AG04449 (cell line): ENCODE results near the gene GDF10.

Experiments used
- CTCF ChIA-PET: fragments of 350-600 bp; formaldehyde crosslinking; extraction: SDS; loops from one replicate; lab custom pipeline; 2021; ENCODE audit warnings: antibody characterized with exemption; lab: Yijun Ruan, JAX
- POLR2A ChIA-PET: fragments of 400-600, 350-600 bp; formaldehyde crosslinking; extraction: SDS; loops from one replicate; lab custom pipeline; 2020; ENCODE audit warnings: antibody characterized with exemption, inconsistent platforms; lab: Yijun Ruan, JAX
- DNase-seq: peaks from one replicate; pipeline ENCODE4 v3.0.0-alpha.2; 2010; ENCODE audit warnings: low read depth, low spot score
- H3K4me3 ChIP-seq: 2 replicates; pipeline ENCODE4 v1.5.1; 2011; ENCODE audit warnings: low read depth, mild to moderate bottlenecking, control low read depth, low read length
- CTCF ChIP-seq: IDR thresholded peaks from one replicate; pipeline ENCODE4 v1.5.1; 2011; ENCODE audit warnings: mild to moderate bottlenecking, moderate library complexity, low read length, control low read depth, inconsistent platforms; ENCODE audit not compliant: insufficient read depth; ENCODE audit errors: missing control alignments

Gene GDF10

GRCh38 chr10:47350671-47351640, 51.0 kb downstream of the GDF10 start:
- POLR2A ChIA-PET, result no interaction called here
- CTCF ChIA-PET, result interaction anchor here (1.3 to 2.1 kb wide), 2 partner anchors 10 kb away, joined by 4 to 10 read pairs; no protein-coding TSS in a partner anchor
- no peak for TF ChIP-seq CTCF
- no peak for DNase-seq
- H3K4me3 ChIP-seq, result no peak overlapping the region

- CTCF ChIA-PET, result interaction anchor here (0.8 to 4.8 kb wide), 5 partner anchors 10 to 304 kb away, joined by 3 to 19 read pairs (median 10); no protein-coding TSS in a partner anchor
These were observed 52.2 kb downstream of the GDF10 start for GRCh38 chr10:47351899-47352815.

GRCh38 chr10:47353351-47353750, 53.4 kb downstream of the GDF10 start:
- POLR2A ChIA-PET, result no interaction called here
- H3K4me3 ChIP-seq, result no peak overlapping the region
- TF ChIP-seq CTCF, result no peak
- CTCF ChIA-PET, result interaction anchor here (1.0 to 4.8 kb wide), 7 partner anchors 9 to 329 kb away, joined by 3 to 19 read pairs (median 4); no protein-coding TSS in a partner anchor
- no peak for DNase-seq

More at GRCh38 chr10:47351899-47352815, 52.2 kb downstream of the GDF10 start:
- H3K4me3 ChIP-seq, result no peak overlapping the region
- no peak for TF ChIP-seq CTCF
- no peak for DNase-seq
- POLR2A ChIA-PET, result no interaction called here

- ChIA-PET POLR2A (no interaction called here), CTCF (interaction anchor here (1.0 to 4.8 kb wide), 6 partner anchors 8 to 330 kb away, joined by 3 to 19 read pairs (median 4); no protein-coding TSS in a partner anchor)
- TF ChIP-seq CTCF, result peak; percentile 28
- no peak overlapping the region for H3K4me3 ChIP-seq
- DNase-seq, result no peak
These were observed 54.2 kb downstream of the GDF10 start for GRCh38 chr10:47354165-47354564.

GRCh38 chr10:47354900-47355299, 54.9 kb downstream of the GDF10 start:
- no peak overlapping the region for H3K4me3 ChIP-seq
- no peak for TF ChIP-seq CTCF
- POLR2A ChIA-PET, result no interaction called here
- CTCF ChIA-PET, result interaction anchor here (1.3 to 4.8 kb wide), 3 partner anchors 11 to 330 kb away, joined by 3 to 19 read pairs (median 3); no protein-coding TSS in a partner anchor
- DNase-seq, result no peak
